CD14-positive monocyte (primary cell): ENCODE results near the gene DYNLRB2. TPM values are rescaled to one million over a fixed set of nuclear protein-coding genes. Genes with fewer than 3 reads are reported as not detected.

Experiments
- DNase-seq, 3 donors: peaks; one replicate each; pipeline ENCODE4 v3.0.0-alpha.2; 2011 to 2022
- H2AFZ ChIP-seq: 2 replicates; pipeline ENCODE4 v1.6.0; 2012; ENCODE audit warnings: mild to moderate bottlenecking, low read depth, low read length, inconsistent platforms; ENCODE audit not compliant: insufficient read depth, poor library complexity, severe bottlenecking
- H3K27ac ChIP-seq, 2 donors: 1 replicate in 1 of 2; 2 replicates in 1 of 2; pipeline ENCODE4 v1.5.1; 2012 to 2013; ENCODE audit warnings: low read length in 2 of 2, control low read depth in 1 of 2, inconsistent platforms in 1 of 2, low read depth in 1 of 2, mild to moderate bottlenecking in 1 of 2
- H3K27me3 ChIP-seq, 2 donors: one replicate each; pipeline versions ENCODE4 v1.6.0 to v1.6.1; 2011 to 2013; ENCODE audit warnings: low read length in 2 of 2; ENCODE audit not compliant: control insufficient read depth in 2 of 2, insufficient read depth in 2 of 2
- H3K36me3 ChIP-seq, 2 donors: replicated peaks in 1 of 2; 1 replicate in 1 of 2; 2 replicates in 1 of 2; pipeline versions ENCODE4 v1.5.1 to v1.6.1; 2012 to 2013; ENCODE audit warnings: low read length in 2 of 2, control low read depth in 1 of 2, inconsistent platforms in 1 of 2, mild to moderate bottlenecking in 1 of 2; ENCODE audit not compliant: insufficient read depth in 2 of 2, control insufficient read depth in 1 of 2
- H3K4me1 ChIP-seq, 2 donors: 1 replicate in 1 of 2; 2 replicates in 1 of 2; pipeline versions ENCODE4 v1.5.1 to v1.6.1; 2012 to 2013; ENCODE audit warnings: low read length in 2 of 2, control low read depth in 1 of 2, inconsistent platforms in 1 of 2, mild to moderate bottlenecking in 1 of 2, moderate library complexity in 1 of 2; ENCODE audit not compliant: insufficient read depth in 2 of 2, control insufficient read depth in 1 of 2
- H3K4me2 ChIP-seq: replicated peaks from 2 replicates; pipeline ENCODE3; 2012; ENCODE audit warnings: low read length, moderate library complexity, mild to moderate bottlenecking; ENCODE audit not compliant: poor library complexity, severe bottlenecking; ENCODE audit errors: extremely low read depth
- H3K4me3 ChIP-seq, 3 experiments: fragments of 200-600 bp in 1 of 3; sonication (generic) in 1 of 3; replicated peaks in 1 of 3; 1 replicate in 2 of 3; 2 replicates in 1 of 3; pipeline ENCODE4 v1.5.1; 2011 to 2013; ENCODE audit warnings: low read length in 3 of 3, mild to moderate bottlenecking in 3 of 3, control low read depth in 2 of 3, low read depth in 2 of 3, inconsistent platforms in 1 of 3, moderate library complexity in 1 of 3
- H3K79me2 ChIP-seq: 2 replicates; pipeline ENCODE4 v1.6.0; 2012; ENCODE audit warnings: mild to moderate bottlenecking, control low read depth, inconsistent platforms, low read length, moderate library complexity; ENCODE audit not compliant: insufficient read depth
- H3K9ac ChIP-seq: 2 replicates; pipeline ENCODE4 v1.6.0; 2017; ENCODE audit warnings: low read length, mild to moderate bottlenecking; ENCODE audit not compliant: insufficient read depth, poor library complexity, severe bottlenecking
- H3K9me3 ChIP-seq, 2 donors: replicated peaks in 1 of 2; 1 replicate in 1 of 2; 2 replicates in 1 of 2; pipeline versions ENCODE4 v1.5.1 to v1.6.1; 2012 to 2013; ENCODE audit warnings: low read length in 2 of 2, control low read depth in 1 of 2; ENCODE audit not compliant: control insufficient read depth in 1 of 2, insufficient read depth in 1 of 2
- H4K20me1 ChIP-seq: 2 replicates; pipeline ENCODE4 v1.6.0; 2012; ENCODE audit warnings: mild to moderate bottlenecking, low read length, control low read depth, moderate library complexity; ENCODE audit not compliant: insufficient read depth
- H3K27ac Mint-ChIP-seq, 7 donors: one replicate each; pipeline ENCODE4 v1.8.0; 2020; ENCODE audit warnings: mild to moderate bottlenecking in 7 of 7, mixed read lengths in 7 of 7, moderate library complexity in 6 of 7, inconsistent platforms in 2 of 7
- H3K27me3 Mint-ChIP-seq, 3 donors: one replicate each; pipeline ENCODE4 v1.8.0; 2021 to 2022; ENCODE audit warnings: low read depth in 3 of 3, mild to moderate bottlenecking in 3 of 3, mixed read lengths in 3 of 3, moderate library complexity in 3 of 3, inconsistent platforms in 1 of 3
- H3K36me3 Mint-ChIP-seq, 2 donors: one replicate each; pipeline ENCODE4 v1.8.0; 2020; ENCODE audit warnings: mixed read lengths in 2 of 2, inconsistent platforms in 1 of 2, mild to moderate bottlenecking in 1 of 2
- H3K4me1 Mint-ChIP-seq: one replicate; pipeline ENCODE4 v1.8.0; 2020; ENCODE audit warnings: mild to moderate bottlenecking, mixed read lengths
- H3K4me3 Mint-ChIP-seq, 2 donors: one replicate each; pipeline ENCODE4 v1.8.0; 2020; ENCODE audit warnings: mild to moderate bottlenecking in 2 of 2, mixed read lengths in 2 of 2, moderate library complexity in 1 of 2
- H3K9me3 Mint-ChIP-seq, 7 donors: one replicate each; pipeline ENCODE4 v1.8.0; 2020 to 2022; ENCODE audit warnings: mixed read lengths in 7 of 7, mild to moderate bottlenecking in 6 of 7, moderate library complexity in 6 of 7, inconsistent platforms in 2 of 7
- CTCF ChIP-seq: fragments of 200-600 bp; IDR thresholded peaks from one replicate; pipeline ENCODE4 v1.8.0; 2022; ENCODE audit warnings: antibody characterized with exemption, mild to moderate bottlenecking
- WGBS: methylation state at CpG from one replicate; pipeline ENCODE4 v1.1.5; 2013; ENCODE audit warnings: missing lambda C conversion rate; ENCODE audit not compliant: insufficient coverage; 5-methylcytosine and 5-hydroxymethylcytosine counted together
- intact Hi-C, 2 donors: fragments of 100-400 bp; cut with micrococcal nuclease; formaldehyde crosslinking; loops; one replicate each; pipeline versions ENCODE4 v1.15.0 to v1.15.1; 2023
- polyA plus RNA-seq, 3 donors: library from polyadenylated mRNA; depleted of rRNA in 1 of 3; unstranded in 2 of 3; stranded (reverse) in 1 of 3; fragments of 300-500 nt in 2 of 3; fragments of >200 nt in 1 of 3; fragmentation: Illumina TruSeq in 2 of 3; gene quantifications; 1 replicate in 2 of 3; 2 replicates in 1 of 3; pipeline ENCODE4 v1.2.3, GENCODE V29; 2012 to 2021

DYNLRB2 gene
- polyA plus RNA-seq, 3 donors = not detected

- no peaks in the 10 kb centered on the region for H3K9me3 ChIP-seq
- H3K4me2 ChIP-seq = no peak overlapping the region
- Mint-ChIP-seq H3K27ac (no peak overlapping the region), H3K9me3 (no peaks in the 10 kb centered on the region), H3K36me3 (no peaks in the 10 kb centered on the region), H3K27me3 (peaks cover 2 to 5% (median 2%) of the 10 kb centered on the region in 3 donors), H3K4me1 (no peaks in the 10 kb centered on the region), H3K4me3 (no peak overlapping the region)
- H4K20me1 ChIP-seq = no peaks in the 10 kb centered on the region
- intact Hi-C loops = loop anchor here in 1 of 2 donors (5.0 to 10.0 kb wide), 2 partner anchors 300 to 1822 kb away; no protein-coding TSS in a partner anchor
- TF ChIP-seq CTCF = peak; percentile 57
- H3K9ac ChIP-seq = no peak overlapping the region
- H3K4me1 ChIP-seq = no peaks in the 10 kb centered on the region
- no peak overlapping the region for H3K4me3 ChIP-seq
- no peaks in the 10 kb centered on the region for H3K36me3 ChIP-seq
- WGBS = 49% methylated on average over 5 of the region's 5 CpGs
- peak; percentile 36 to 58 (median 49) for DNase-seq
- H3K27ac ChIP-seq = no peak overlapping the region
- no peak overlapping the region for H2AFZ ChIP-seq
- H3K79me2 ChIP-seq = no peaks in the 10 kb centered on the region
- no peaks in the 10 kb centered on the region for H3K27me3 ChIP-seq
Measured at GRCh38 chr16:80527297-80527696, 13.5 kb upstream of the DYNLRB2 start.

- H3K27ac Mint-ChIP-seq = no peak overlapping the region
- Histone ChIP-seq H3K27me3 (peaks cover 2 to 8% of the 10 kb centered on the region in 2 donors), H3K79me2 (no peaks in the 10 kb centered on the region), H4K20me1 (no peaks in the 10 kb centered on the region), H3K36me3 (no peaks in the 10 kb centered on the region), H3K27ac (no peak overlapping the region), H3K9me3 (no peaks in the 10 kb centered on the region), H3K4me3 (no peak overlapping the region), H3K9ac (no peak overlapping the region), H2AFZ (no peak overlapping the region), H3K4me2 (no peak overlapping the region), H3K4me1 (no peaks in the 10 kb centered on the region)
- no peaks in the 10 kb centered on the region for H3K36me3 Mint-ChIP-seq
- no peak for DNase-seq
- peaks cover 4 to 8% (median 5%) of the 10 kb centered on the region in 3 donors for H3K27me3 Mint-ChIP-seq
- H3K9me3 Mint-ChIP-seq = no peaks in the 10 kb centered on the region
- intact Hi-C loops = loop anchor here in 1 of 2 donors (10.0 kb wide), 1 partner anchor 564 kb away; the partner anchor contains the start of gene GCSH
- no peak for TF ChIP-seq CTCF
- H3K4me1 Mint-ChIP-seq = no peaks in the 10 kb centered on the region
- no peak overlapping the region for H3K4me3 Mint-ChIP-seq
- no CpG with 5 or more reads among the region's 4 CpGs for WGBS
Measured at GRCh38 chr16:80530479-80530878, 10.3 kb upstream of the DYNLRB2 start.
